ENCODE data around the gene MSANTD7.
A peak's percentile ranks its signal among the peaks of the same experiment; 100 is the strongest.
"Not testable (repeated sequence)": the region's sequence is repeated elsewhere in the genome, so short reads cannot be mapped to it uniquely, and the experiment has no call there.

MSANTD7 gene

GRCh38 chr10:14837003-14837756 is 926 bp upstream of the MSANTD7 start:
- DNase-seq (ENCODE audit: low spot score): no peak

GRCh38 chr10:14838582-14839304 is 637 bp downstream of the MSANTD7 start:
- DNase-seq (ENCODE audit: low spot score): no peak

GRCh38 chr10:14839305-14839695 is 1.2 kb downstream of the MSANTD7 start:
- no peak for DNase-seq (ENCODE audit: low spot score)

GRCh38 chr10:14840178-14840577 is 2.1 kb downstream of the MSANTD7 start:
- no peak for DNase-seq (ENCODE audit: low spot score)

DNA sequence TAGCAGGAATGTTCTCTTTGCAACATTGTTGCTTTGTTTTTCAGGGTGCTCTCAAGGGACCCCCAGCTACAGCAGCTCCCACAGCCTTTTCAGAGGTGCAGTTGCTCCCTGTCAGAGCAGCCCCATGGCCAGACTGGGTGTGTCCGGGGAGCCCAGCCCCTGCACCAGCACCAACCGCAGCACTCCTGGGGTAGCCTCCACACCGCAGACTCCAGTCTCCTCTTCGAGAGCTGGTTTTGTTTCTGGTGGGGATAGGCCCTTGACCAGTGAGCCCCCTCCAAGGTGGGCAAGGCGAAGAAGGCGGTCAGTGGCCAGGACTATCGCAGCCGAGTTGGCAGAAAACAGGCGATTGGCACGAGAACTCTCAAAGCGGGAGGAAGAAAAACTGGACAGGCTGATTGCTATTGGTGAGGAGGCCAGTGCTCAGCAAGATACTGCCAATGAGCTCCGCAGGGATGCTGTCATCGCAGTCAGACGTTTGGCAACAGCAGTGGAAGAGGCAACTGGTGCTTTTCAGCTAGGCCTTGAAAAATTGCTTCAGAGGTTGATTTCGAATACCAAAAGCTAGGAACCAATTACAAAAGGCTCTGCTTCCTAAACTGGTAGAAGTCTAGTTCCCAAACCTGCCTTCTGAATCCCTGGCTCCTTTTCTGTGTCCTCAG is 5.4 kb downstream of the MSANTD7 start:
- DNase-seq (ENCODE audit: low spot score): no peak

DNA sequence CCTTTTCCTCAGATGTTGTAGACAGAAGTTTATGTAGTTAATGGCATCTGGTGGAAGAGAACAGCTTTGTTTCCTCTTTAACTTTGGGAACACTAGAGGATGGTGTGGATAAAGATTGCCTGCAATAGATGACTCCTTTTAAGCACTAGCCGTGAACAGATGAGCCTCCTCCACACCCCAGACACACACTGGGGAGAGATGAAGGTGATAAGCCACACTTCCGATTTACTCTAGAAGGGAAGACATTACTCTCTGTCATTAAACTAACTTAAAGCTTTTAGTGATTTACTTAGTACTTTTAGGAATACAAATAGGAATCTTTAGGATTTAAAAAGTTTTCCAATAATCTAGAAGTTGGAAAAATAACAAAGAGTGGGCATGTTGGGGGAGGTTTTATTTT is 6.8 kb downstream of the MSANTD7 start:
- no peak for DNase-seq (ENCODE audit: low spot score)

DNA sequence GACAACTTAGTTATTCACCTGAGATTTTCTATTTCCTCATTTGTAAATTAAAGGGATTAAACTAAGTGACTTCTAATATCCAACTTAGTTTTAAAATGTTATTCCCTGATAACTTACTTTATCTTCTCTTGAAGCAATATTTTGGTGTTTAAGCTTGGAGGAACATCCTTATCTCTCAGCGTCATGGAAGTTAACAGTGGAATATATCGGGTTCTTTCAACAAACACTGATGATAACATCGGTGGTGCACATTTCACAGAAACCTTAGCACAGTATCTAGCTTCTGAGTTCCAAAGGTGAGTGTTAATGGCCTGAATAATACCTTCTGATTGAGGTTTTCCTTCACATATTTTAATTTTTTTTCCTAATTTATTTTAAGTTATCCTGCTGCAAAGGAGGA is 14.1 kb downstream of the MSANTD7 start:
- no peak for DNase-seq (ENCODE audit: low spot score)

- DNase-seq (ENCODE audit: low spot score): no peak
These were observed 17.3 kb downstream of the MSANTD7 start for GRCh38 chr10:14855453-14855852.

- DNase-seq (ENCODE audit: low spot score): no peak
These were observed 20.3 kb downstream of the MSANTD7 start for GRCh38 chr10:14858338-14858960.

GRCh38 chr10:14859043-14859442 is 20.9 kb downstream of the MSANTD7 start:
- no peak for DNase-seq (ENCODE audit: low spot score)

DNA sequence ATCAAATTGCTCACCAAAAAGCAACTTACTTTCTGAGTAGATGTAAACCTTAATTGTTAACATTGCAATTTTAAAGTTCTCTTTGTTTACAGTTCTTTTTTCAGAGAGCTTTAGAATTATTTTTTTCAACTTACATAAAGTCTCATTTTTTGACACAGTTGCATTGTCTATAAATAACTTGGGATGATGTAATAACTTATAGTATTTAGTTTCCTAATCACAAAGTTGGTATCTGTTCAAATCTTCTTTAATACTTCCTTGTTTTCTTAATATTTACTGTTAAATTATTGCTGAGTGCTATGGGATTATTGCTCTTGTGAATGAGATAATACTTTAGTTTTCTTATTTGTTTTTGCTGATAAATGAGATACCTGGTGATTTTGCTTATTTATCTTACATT is 21.7 kb downstream of the MSANTD7 start:
- no peak for DNase-seq (ENCODE audit: low spot score)

GRCh38 chr10:14860791-14861190 is 22.7 kb downstream of the MSANTD7 start:
- no peak for DNase-seq (ENCODE audit: low spot score)

GRCh38 chr10:14864466-14864865 is 26.4 kb downstream of the MSANTD7 start:
- DNase-seq (ENCODE audit: low spot score): not testable (repeated sequence)

- DNase-seq (ENCODE audit: low spot score): not testable (repeated sequence)
These were observed 26.8 kb downstream of the MSANTD7 start for GRCh38 chr10:14864871-14865270.

DNA sequence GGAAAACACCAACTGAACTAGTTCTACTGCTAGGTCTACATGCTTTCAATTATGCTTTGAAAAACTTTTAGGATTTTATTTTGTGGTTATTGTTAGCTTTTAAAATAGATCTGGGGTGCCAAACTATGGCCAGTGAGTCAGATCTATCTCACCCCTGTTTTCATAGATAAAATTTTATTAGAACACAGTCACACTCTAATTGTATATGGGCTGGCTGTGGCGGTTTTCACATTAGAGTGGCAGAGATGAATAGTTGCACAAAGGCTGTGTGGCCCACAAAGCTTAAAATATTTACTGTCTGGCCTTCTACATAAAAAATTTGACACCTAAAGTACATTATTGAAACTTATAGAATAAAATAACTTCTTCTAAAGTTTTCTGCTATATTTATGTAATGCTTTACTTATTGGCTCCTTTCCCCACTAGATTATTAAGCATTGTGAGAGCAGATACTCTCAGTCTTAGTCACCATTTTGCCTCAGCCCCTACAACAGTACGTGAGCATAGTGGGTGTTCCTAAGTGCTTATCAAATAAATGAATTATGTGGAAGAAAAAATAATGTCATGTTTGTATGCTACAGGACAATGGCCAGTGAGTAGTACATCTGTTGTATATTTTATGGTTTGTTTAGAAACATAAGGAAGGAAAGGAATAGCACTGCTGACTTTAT is 35.1 kb downstream of the MSANTD7 start:
- no peak for DNase-seq (ENCODE audit: low spot score)

DNA sequence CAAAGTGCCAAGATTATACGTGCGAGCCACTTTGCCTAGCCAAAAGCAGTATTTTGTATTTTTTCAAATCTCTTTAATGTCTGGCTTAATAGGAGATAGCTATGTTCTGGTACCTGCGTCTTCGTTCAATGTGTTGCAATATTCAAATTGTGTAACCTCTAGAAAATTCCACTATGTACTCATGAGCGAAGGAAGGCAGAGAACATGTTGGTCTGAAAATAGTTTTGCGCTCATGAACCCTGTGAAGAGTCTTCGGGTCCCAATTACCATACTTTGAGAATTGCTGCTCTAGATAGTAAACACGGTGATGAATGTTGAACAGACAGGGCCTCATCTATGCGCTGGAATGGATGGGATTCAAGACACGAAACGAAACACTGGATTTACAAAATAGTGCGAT is 37.8 kb downstream of the MSANTD7 start:
- no peak for DNase-seq (ENCODE audit: low spot score)

DNA sequence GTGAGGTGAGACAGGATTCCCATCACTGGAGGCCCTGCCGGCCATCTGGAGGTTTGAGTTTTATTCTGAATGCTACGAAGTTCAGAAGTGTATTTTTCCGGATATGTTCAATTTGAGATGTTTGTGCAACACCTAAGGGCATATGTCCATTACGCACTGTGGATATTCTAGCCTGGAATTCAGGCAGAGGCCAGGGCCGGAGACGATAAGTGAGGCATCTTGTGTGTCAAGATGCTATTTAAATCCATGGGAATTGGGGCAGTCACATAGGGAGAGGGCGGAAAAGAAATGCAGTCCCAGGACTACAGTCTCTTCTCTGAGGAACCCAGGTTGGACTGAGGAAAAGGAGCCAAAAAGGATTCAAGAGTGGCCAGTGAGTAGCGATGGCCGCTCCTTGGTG is 38.7 kb downstream of the MSANTD7 start:
- DNase-seq (ENCODE audit: low spot score): no peak

- DNase-seq (ENCODE audit: low spot score): peak; percentile 93
These were observed 40.4 kb downstream of the MSANTD7 start, which contains the start of gene SUV39H2 for GRCh38 chr10:14878266-14879123. Gene SUV39H2, plus strand, starts transcription at chr10:14878866. Its CDS starts 23 bp downstream, at chr10:14878889.

DNA sequence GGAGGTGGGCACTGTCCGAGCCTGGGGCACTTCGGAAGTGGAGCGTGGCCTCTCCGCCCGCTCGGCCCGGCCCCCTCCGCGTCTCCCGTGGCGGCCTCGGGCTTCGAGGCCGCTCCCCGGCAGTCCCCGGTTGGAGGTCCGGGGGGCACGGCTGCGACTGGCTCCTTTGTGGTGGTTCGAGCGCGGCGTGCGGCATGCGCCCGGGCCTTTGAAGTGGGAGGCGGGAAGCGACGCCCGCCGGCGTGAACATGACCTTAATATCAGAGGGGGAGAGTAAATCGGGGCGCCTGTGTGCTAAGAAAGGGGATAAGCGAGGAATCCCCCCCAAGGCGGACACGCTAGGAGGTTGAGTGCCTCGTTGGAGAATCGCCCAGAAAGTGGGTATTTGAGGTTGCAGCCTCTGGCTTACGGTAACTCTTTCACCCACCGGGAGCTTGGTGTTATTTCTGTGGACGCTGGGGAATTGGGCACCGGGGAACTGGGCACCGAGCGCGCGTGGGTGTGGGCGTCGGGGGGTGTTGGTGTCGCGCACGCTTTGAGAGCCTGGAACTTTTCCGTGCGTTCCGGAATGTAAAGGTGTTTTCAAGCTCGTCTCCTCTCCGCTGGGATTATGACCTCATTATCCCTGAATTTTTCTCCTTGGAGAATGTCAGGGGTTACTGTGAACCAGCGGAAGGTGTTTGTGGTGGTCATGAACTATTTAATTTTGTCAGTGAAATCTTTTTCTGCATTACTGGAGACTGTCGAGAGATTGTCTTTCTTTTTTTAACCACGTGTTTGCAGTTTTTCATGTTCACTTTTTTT is 41.2 kb downstream of the MSANTD7 start:
- no peak for DNase-seq (ENCODE audit: low spot score)

- DNase-seq (ENCODE audit: low spot score): no peak
These were observed 41.8 kb downstream of the MSANTD7 start for GRCh38 chr10:14879928-14880193.

All from CD4-positive, alpha-beta T cell treated with Interleukin-15 for 4 hours (primary cell).